Uterus (tissue), 2 donors: ENCODE measurements around the gene CENPQ.

Source experiments
- CTCF ChIP-seq, 4 experiments: fragments of 200-600 bp in 2 of 4; fragments of 450-650 bp in 2 of 4; sonication (generic) in 2 of 4; IDR thresholded peaks; one replicate each; pipeline ENCODE4 v1.5.1; 2016 to 2019; ENCODE audit warnings: antibody characterized with exemption in 4 of 4, mild to moderate bottlenecking in 2 of 4, moderate library complexity in 1 of 4
- POLR2A ChIP-seq, 2 donors: fragments of 450-650 bp; IDR thresholded peaks; one replicate each; pipeline ENCODE4 v1.6.1; 2016; ENCODE audit warnings: antibody characterized with exemption in 2 of 2, mild to moderate bottlenecking in 1 of 2, moderate library complexity in 1 of 2

DNA sequence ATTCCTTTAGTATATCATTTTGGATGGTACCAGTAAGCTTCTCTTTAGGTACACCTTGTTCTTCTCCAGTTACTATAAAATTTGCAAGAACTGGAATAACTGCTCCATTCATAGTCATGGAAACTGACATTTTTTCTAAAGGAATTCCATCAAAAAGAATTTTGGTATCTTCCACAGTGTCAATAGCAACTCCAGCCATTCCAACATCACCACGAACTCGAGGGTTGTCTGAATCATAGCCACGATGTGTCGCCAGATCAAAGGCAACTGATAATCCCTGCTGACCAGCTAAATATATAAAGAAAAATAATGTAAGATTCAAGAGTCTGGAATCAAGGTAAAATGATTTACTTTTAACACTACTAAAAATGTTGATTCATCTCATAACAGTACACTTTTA, 5.4 kb upstream of the CENPQ start:
- TF ChIP-seq CTCF (IDR thresholded peaks at IDR 0.05) (no peak), POLR2A (IDR thresholded peaks at IDR 0.05) (no peak)
